ENCODE data around the gene TPRA1. TPM values are rescaled to one million over a fixed set of nuclear protein-coding genes. Genes with fewer than 3 reads are reported as not detected.

Gene TPRA1
- total and polyA plus RNA-seq, 9 of the 15 experiments (the other 6 are each of a cell fraction or from before 2014, with no cell fraction given) = 0.66 to 21.5 (median 11.1) TPM

DNA sequence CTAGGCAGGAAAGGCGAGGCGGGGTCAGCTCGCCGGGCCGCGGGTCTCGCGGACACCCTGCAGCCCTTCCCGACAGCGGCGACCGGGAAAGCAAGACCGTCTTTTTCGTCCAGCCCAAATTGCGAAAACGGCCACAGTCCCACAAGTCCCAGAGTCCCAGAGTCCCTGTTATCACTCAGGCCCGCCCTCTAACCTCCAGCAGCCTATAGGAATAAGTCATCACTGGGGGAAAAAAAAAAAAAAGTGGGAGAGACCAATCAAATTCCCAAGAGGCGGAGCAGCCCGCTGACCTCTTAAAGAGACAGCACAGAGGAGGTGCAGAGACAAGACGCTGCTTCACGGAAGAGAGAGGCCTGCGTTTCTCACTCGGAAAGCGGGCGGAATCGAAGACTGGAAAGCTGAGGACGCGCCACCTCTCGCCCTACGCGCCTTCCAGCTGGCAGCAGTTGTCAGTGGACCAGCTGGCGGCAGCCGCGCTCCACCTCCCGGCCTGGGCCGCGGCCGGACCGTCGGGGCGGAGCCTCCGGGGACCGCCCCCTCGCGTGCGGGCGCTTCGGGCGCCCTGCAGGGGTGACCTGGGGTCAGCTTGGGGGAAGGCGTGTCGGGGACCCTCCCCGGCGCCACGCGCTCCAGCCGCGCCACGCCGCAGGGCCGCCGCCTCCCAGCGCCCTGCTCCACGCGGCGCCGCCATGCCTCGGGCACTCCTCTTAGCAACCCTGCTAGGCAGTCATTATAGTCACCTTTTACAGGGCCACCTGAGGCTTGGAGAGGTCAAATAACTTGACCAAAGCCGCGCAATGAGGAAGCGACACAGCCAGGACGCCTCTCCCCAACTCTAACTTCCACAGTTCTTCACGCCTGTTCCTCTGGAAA, at the start of gene TPRA1 (continued):
- peak; percentile 44 to 75 for TF ChIP-seq E2F6 (IDR thresholded peaks at IDR 0.05; ENCODE audit: borderline replicate concordance in 1 of 2, extremely low read depth in 1 of 2, insufficient read depth in 1 of 2, insufficient read length in 1 of 2, low read depth in 1 of 2, low read length in 1 of 2, poor library complexity in 1 of 2, severe bottlenecking in 1 of 2)
- no peak for TF ChIP-seq NFIC (IDR thresholded peaks at IDR 0.05)
- no peak for TF ChIP-seq RBBP5 (IDR thresholded peaks at IDR 0.05; ENCODE audit: borderline replicate concordance, insufficient read depth, low read length, poor library complexity, severe bottlenecking)
- TF ChIP-seq KDM5B (IDR thresholded peaks at IDR 0.05; ENCODE audit: insufficient replicate concordance, low read depth, low read length) = peak; percentile 45
- peak; percentile 76 for TF ChIP-seq ESRRA (IDR thresholded peaks at IDR 0.05; ENCODE audit: borderline replicate concordance, low read depth)
- peak; percentile 77 for TF ChIP-seq DACH1 (IDR thresholded peaks at IDR 0.05; ENCODE audit: partially characterized antibody)
- TF ChIP-seq CREM (IDR thresholded peaks at IDR 0.05; ENCODE audit: low read depth) = peak; percentile 39; the same call in 1 of the 2 replicates
- TF ChIP-seq TBP (optimal IDR thresholded peaks at IDR 0.05; ENCODE audit: low read depth, low read length) = peak; percentile 58
- TF ChIP-seq REST (IDR thresholded peaks at IDR 0.05; ENCODE audit: borderline replicate concordance) = 0 out of 2 replicates have a peak, but pooled peaks have one; percentile 16
- TF ChIP-seq REST (CRISPR knock-in tag; IDR thresholded peaks at IDR 0.05; ENCODE audit: low read depth) = no peak
- TF ChIP-seq HMGN3 (IDR thresholded peaks at IDR 0.05; ENCODE audit: borderline replicate concordance, extremely low read depth, insufficient read length, low read depth, low read length) = peak; percentile 87
- no peak for TF ChIP-seq SFPQ (IDR thresholded peaks at IDR 0.05; ENCODE audit: low read depth, low read length)
- peak; percentile 98 for TF ChIP-seq BHLHE40 (IDR thresholded peaks at IDR 0.05; ENCODE audit: low read length)
- peak; percentile 42; the same call in 1 of the 2 replicates for TF ChIP-seq PHF8 (IDR thresholded peaks at IDR 0.05; ENCODE audit: borderline replicate concordance, low read length)
